ENCODE data around the gene IQCC. TPM values are rescaled to one million over a fixed set of nuclear protein-coding genes. Genes with fewer than 3 reads are reported as not detected.

IQCC gene
- total RNA-seq, 2 donors from 2014 or later, result 0.33 to 1.1 TPM

DNA sequence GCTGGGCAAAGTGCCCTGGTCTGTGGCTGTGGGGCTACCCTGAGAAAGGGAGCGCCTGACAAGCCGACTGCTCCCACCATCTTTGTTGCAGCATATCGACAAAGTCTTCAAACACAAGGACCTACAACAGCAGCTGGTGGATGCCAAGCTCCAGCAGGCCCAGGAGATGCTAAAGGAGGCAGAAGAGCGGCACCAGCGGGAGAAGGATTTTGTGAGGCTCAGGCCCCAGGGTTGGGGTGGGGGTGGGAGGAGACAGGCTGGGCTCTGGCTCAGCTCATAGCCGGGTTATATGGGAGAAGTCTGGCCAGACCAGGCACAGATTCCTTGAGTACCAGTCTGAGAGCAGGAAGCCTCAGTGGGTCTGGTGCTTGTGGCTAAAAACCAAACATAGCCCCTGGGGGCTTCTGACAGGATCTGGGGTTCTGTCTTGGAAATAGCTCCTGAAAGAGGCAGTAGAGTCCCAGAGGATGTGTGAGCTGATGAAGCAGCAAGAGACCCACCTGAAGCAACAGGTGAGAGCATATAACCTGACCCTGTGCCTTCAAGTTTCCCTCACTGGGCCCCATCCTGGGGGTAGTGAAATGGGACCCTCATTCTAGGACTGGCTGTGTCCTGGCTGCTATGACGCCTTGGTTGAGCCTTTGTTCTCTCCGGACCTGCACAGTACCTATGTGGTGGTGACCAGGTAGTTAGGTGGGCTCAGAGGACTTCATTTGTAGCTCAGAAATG is 13.1 kb upstream of the IQCC start:
- peak; percentile 79 for DNase-seq (ENCODE audit: low spot score)
- intact Hi-C loops (cut with DNase I), result no loop called here

- peak; percentile 56 for DNase-seq (ENCODE audit: low spot score)
- intact Hi-C loops (cut with DNase I), result no loop called here
Measured at GRCh38 chr1:32194984-32195383, 10.5 kb upstream of the IQCC start.

- DNase-seq (ENCODE audit: low spot score), result peak; percentile 50
- intact Hi-C loops (cut with DNase I), result no loop called here
Measured at GRCh38 chr1:32195531-32195930, 9.9 kb upstream of the IQCC start.

- intact Hi-C loops (cut with DNase I), result no loop called here
- peak; percentile 55 for DNase-seq (ENCODE audit: low spot score)
Measured at GRCh38 chr1:32195972-32196823, 9.3 kb upstream of the IQCC start.

- intact Hi-C loops (cut with DNase I), result no loop called here
- no peak for DNase-seq (ENCODE audit: low spot score)
Measured at GRCh38 chr1:32197074-32197473, 8.4 kb upstream of the IQCC start.

- intact Hi-C loops (cut with DNase I), result no loop called here
Measured at GRCh38 chr1:32197837-32198236, 7.6 kb upstream of the IQCC start.

GRCh38 chr1:32198237-32199042 is 7.0 kb upstream of the IQCC start:
- intact Hi-C loops (cut with DNase I), result no loop called here

More at GRCh38 chr1:32197837-32198236, 7.6 kb upstream of the IQCC start:
- DNase-seq (ENCODE audit: low spot score), result no peak

GRCh38 chr1:32199043-32199716 is 6.3 kb upstream of the IQCC start:
- intact Hi-C loops (cut with DNase I), result no loop called here
- DNase-seq (ENCODE audit: low spot score), result no peak

More at GRCh38 chr1:32198237-32199042, 7.0 kb upstream of the IQCC start:
- no peak for DNase-seq (ENCODE audit: low spot score)

GRCh38 chr1:32199717-32200072 is 5.8 kb upstream of the IQCC start:
- peak; percentile 87 for DNase-seq (ENCODE audit: low spot score)
- intact Hi-C loops (cut with DNase I), result no loop called here

- peak; percentile 94 for DNase-seq (ENCODE audit: low spot score)
Measured at GRCh38 chr1:32200226-32201010, 5.1 kb upstream of the IQCC start, which contains the start of gene CCDC28B. Gene CCDC28B (plus strand): TSS chr1:32200595. CDS start chr1:32201936, 1,341 bp downstream.

DNA sequence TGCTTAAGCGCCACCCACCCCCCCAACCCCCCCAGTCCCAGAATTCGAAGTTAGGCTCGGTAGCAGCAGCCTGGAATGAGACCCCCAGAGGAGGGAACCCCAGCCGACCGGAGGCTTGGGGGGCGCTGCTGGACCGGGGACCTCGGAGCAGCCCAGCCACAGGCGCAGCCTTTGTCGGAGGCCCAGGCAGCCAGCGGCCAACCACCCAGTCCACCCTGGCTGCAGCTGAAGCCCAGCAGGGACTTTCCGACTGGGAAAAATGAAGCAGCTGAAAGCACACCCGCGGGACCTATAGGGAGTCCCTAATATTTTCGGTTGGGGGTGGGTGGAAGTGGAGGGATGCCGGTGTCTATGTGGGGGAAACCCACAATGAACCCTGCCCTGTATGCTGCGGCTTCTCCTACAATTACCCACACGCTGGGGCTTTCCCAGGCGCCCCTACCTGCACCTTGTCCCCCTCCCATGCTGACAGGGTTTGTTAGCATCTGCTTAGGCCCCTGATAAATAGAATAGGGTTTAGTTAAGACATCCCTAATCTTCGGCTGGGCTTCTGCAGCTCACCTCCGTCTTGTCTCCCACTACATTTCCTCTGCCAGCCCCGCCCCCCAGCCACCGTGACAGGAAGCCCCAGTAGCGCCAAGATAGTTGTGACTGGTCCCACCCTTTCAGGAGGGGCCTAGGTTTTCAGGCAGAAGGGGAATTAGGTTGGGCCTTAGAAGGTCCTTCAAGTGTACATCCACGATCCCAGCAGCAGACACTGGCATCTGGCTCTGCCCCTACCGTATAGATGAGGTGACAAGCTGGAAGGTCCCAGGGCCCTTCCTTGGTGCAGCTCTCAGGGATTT is 4.2 kb upstream of the IQCC start:
- peak; percentile 90 for DNase-seq (ENCODE audit: low spot score)
- intact Hi-C loops (cut with DNase I), result no loop called here

More at GRCh38 chr1:32200226-32201010, 5.1 kb upstream of the IQCC start, which contains the start of gene CCDC28B:
- intact Hi-C loops (cut with DNase I), result no loop called here

GRCh38 chr1:32204943-32205361 is 519 bp upstream of the IQCC start:
- DNase-seq (ENCODE audit: low spot score), result no peak
- intact Hi-C loops (cut with DNase I), result loop anchor here in 1 of 2 donors (5.0 kb wide), 1 partner anchor 1402 kb away; no protein-coding TSS in a partner anchor

DNA sequence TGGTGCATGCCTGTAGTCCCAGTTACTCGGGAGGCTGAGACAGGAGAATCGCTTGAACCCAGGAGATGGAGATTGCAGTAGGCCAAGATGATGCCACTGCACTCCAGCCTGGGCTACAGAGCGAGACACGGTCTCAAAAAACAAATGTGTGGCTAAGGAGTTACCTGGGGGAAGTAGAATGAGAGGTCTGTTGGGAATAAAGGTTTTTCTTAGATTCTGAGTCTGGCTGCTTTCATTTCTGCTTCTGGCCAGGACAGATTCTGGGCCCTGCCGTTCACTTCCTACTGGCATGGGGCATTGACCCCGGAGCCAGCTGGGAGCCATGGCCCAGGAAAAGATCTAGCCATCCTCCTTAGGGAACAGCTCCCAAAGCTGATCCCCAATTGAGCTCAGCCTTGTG is 3.0 kb downstream of the IQCC start:
- intact Hi-C loops (cut with DNase I), result loop anchor here in 1 of 2 donors (5.0 kb wide), 1 partner anchor 1399 kb away; no protein-coding TSS in a partner anchor
- DNase-seq (ENCODE audit: low spot score), result no peak

DNA sequence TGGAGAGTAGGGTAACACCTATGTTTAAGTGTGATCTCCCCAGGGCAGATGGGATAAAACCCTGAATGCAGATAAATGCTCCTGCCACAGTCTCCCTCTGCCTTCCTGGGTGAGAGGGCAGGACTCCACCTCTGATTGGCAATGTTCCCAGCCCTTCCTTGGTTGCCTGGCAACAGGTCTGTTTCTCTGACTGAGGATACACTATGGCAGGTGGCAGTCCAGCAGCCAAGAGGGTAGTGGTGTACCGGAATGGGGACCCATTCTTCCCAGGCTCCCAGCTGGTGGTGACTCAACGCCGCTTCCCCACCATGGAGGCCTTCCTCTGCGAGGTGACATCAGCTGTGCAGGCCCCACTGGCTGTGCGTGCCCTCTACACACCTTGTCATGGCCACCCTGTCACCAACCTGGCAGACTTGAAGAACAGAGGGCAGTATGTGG is 3.4 kb downstream of the IQCC start, which contains the start of gene DCDC2B:
Gene DCDC2B, plus strand, starts transcription at position 199 of the 438 bp plus-strand sequence. Its CDS starts 5 bp downstream, at position 204.
- intact Hi-C loops (cut with DNase I), result loop anchor here in 1 of 2 donors (5.0 kb wide), 1 partner anchor 1398 kb away; no protein-coding TSS in a partner anchor
- DNase-seq (ENCODE audit: low spot score), result no peak

GRCh38 chr1:32215629-32216480 is 10.4 kb downstream of the IQCC start:
- intact Hi-C loops (cut with DNase I), result no loop called here
- no peak for DNase-seq (ENCODE audit: low spot score)

- DNase-seq (ENCODE audit: low spot score), result no peak
- intact Hi-C loops (cut with DNase I), result no loop called here
Measured at GRCh38 chr1:32216566-32216965, 11.1 kb downstream of the IQCC start.
